ENCODE measurements around the gene LRRC8C. TPM values are rescaled to one million over a fixed set of nuclear protein-coding genes. Genes with fewer than 3 reads are reported as not detected.

LRRC8C gene
- polyA plus RNA-seq, 12 donors: 5.5 to 13.9 (median 9.0) TPM; not detected in 1

GRCh38 chr1:89669441-89669840 lies 36.5 kb downstream of the LRRC8C start:
- DNase-seq: no peak

DNA sequence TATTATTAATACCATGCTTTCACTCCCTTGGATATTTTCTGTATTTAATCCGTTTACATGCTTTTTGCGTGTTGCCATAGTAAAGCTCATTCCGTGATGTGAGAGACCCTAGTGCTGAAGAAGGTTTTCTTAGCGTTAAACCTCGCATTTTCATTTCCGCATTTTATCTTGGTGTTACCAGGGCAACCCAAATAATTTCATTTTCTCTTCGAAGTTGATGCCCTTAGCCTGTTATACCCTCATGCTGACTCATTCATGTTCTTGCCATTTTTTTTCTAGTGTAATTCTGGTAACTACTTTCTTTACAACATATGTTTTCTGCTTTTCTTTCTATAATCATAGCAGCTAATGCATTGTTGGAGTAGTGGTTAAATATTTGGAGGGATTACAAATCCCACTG lies 37.2 kb downstream of the LRRC8C start:
- DNase-seq: peak; percentile 29

DNA sequence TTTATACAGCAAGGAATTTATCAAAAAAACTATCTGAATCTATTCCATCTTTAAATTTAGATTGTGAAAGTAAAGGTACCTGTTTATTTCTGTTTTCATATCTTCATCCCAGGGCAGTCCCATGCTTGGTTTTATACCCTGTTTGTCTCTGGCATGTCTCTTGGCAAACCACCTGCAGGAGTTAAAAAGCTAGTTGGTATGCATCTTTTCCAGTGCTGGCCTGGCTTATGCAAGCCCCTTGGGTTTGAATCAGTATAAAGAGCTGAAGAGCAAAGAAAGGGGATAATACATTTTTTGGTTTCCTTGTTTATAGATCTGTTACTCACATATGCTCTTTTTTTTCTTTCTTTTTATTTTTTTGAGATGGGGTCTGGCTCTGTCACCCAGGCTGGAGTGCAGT lies 37.8 kb downstream of the LRRC8C start:
- DNase-seq: no peak

DNA sequence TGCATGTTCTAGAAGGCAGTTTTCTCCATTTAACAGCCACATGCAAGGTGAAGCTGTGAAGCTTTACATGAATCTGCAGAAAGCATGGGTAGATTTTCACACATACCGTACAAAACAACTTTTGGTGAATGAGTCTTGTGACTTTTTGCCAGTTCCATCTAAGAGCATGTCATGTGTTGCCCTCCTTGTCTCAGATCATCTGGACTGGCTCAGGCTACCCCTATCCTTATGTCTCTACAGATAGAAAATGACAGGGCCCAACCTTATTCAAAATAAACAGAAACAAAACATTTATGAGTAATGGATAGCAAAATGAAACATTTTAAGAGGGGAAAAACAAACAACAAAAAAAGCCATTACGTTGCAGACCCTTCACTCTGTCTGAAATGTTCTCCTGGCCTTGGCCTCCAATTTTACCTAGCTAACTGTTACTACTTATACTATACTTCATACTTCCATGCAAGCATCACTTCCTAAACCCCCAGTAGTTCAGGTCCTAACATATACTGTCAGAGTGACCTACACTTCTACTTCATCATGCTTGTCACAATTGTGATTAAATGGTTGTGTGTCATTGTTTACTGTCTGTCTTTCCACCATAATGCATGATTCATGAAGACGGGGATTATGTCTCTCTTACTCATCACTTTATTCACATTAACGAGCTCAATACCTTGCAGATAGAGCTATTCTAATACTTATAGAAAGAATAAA lies 39.0 kb downstream of the LRRC8C start:
- DNase-seq: no peak

- no peak for DNase-seq
These were observed 39.7 kb downstream of the LRRC8C start for GRCh38 chr1:89672489-89673183.

DNA sequence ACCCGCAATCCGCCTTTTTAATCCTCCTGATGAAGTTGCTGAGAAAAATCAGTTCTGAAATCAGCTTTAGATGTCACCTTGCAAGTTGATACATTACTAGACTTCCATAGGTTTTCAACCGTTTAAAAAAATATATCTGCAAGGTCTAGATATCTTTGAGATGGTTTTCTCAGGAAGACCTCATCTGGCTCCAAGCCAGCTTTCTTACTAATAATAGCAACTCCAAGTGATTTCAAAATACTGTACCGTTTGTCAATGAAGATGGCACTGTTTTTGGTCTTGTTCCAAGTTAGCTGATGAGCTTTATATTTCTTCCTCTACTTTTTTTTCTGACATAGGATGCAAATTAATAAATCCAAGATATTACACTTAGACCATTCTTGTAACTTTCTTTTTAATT lies 40.3 kb downstream of the LRRC8C start:
- DNase-seq: no peak

DNA sequence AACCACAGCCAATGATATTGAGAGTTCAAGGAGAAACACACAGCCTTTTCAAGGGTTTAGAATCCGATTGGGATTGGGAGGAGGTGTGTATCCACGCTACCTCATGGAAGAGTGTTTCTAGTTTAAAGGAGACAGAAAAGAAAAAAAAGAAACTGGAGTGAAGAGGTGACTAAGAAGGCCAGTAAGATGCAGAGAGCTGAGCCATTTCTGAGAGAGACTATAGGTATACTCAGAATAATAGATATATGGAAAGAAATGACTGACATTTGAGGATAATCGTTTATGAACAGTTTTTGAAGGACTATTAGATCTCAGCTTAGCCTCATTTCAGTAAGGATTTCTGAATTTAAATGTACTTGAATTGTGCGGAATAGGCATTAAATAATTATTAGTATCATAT lies 42.8 kb downstream of the LRRC8C start:
- no peak for DNase-seq

DNA sequence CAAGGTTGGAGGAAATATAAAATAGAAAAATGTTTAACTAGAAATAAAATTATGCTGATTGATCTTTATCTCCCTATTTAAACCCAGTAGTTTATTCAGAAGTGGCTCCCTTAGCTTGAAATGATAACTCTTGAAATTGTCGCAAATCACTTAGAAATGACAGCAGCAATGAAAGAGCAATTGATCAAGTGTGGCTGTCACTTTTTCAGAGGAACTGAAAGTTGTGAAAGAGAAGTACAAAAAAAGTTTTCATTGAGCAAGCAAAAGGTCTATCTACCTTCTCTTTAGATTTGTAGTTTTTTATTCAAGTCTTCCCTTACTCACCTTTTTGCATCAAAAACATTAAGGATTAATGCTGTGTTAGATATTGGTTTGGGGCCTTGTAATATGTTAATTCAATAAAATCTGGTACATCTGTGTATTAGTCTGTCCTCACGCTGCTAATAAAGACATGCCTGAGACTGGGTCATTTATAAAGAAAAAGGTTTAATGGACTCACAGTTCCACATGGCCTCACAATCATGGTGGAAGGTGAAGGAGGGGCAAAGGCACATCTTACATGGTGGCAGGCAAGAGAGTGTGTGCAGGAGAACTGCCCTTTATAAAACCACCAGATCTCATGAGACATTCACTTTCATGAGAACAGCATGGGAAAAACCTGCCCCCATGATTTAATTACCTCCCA lies 48.3 kb downstream of the LRRC8C start:
- DNase-seq: no peak

- DNase-seq: no peak
These were observed 49.7 kb downstream of the LRRC8C start for GRCh38 chr1:89682611-89683010.

DNA sequence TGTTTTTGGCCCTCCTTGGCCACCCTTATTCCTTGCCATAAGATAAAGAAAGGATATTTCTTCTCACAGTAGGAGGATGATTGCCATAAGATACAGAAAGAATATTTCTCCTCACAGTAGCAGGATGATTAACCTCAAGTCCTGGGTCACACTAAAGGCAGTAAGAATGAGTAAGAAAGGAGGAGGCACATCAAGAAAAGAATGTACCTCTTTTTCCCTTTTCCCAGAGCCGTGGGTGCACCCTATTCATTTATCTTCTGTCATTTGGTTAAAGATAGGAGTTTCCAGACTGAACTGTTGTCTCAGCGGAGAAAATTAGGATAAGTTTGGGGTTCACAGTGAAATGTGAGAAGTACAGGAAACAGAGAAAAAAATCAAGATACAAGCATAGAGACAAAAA lies 52.5 kb downstream of the LRRC8C start:
- DNase-seq: no peak

GRCh38 chr1:89686520-89686919 lies 53.6 kb downstream of the LRRC8C start:
- no peak for DNase-seq

- DNase-seq: no peak
These were observed 54.3 kb downstream of the LRRC8C start for GRCh38 chr1:89687254-89687653.

DNA sequence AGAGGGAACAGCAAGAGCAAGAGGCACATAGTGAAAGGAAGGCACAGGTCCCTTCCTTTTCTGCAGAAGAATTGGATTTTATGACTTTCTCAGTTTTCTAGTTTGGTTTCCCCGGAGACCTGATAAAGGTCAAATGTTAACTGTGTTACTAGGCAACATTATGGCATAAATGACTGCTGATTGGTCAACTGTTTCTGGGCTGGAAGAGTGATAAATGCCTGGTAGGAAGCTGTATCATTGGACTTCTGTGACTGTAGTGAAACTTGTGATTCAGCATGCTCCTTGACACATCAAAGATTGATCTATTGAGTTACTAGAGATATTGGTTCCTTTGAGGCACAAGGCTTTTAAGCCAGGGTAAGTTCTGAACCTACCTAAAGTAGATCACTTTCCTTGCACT lies 55.7 kb downstream of the LRRC8C start:
- DNase-seq: no peak

- no peak for DNase-seq
These were observed 56.3 kb downstream of the LRRC8C start for GRCh38 chr1:89689234-89689633.

- no peak for DNase-seq
These were observed 57.7 kb downstream of the LRRC8C start for GRCh38 chr1:89690595-89690994.

DNA sequence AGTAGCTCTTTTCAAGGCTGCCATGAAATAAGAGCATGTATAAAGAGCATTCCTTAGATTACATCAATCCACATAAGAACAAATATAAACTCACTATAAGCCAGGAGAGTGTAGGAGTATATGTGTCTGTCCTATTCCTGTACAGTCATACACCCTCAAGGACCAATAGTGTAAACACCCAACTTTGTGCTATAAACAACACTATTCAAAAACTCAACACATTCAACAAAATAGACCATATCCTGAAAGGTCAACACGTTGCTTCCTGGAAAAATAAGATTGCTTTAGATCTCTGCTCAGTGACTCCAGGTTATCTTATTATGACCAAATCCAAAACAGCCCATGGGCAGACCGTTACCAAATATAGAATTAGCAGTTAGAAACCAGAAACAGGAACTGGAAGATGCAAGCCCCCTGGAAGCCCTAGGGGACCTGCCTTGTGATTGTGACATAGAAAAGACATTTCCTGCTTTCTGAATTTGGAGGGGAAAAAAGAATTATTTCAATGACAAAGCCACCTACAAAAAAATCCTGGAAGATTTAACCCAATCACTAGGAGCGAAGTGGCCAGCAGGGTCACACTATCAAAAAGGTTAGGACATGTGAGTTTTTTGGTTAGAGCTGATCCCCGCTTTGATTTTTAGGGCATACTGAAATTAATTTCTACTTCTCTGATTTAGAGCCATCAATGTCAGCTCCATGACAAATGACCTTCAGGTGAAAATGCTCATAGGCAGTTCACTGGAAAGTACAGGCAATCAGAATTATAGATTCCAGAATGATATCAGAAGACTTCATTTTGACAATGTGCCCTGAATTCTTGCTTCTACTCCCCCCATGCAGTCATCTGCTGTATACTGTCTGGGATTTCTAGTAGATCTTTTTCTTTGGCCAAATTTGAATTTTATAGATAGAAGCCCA lies 59.9 kb downstream of the LRRC8C start:
- DNase-seq: no peak

DNA sequence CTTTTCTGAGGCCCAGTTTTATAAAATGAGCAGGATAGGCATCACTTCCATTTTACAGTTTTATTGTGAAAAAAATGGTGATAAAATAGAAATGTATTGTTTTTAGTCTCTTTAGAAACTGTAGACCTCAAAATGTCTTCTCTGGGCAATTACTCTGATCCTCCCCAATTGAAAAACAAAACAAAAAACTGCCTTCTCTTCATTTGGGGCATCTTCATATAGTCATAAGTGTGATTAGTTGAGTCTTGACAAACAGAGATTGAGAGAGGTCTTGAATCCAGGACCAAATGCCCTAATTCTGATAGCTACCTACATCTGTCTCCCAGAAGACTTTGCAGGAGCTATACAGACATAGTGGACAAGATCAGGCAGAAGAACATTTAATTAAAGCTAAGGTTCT lies 62.9 kb downstream of the LRRC8C start:
- DNase-seq: no peak

DNA sequence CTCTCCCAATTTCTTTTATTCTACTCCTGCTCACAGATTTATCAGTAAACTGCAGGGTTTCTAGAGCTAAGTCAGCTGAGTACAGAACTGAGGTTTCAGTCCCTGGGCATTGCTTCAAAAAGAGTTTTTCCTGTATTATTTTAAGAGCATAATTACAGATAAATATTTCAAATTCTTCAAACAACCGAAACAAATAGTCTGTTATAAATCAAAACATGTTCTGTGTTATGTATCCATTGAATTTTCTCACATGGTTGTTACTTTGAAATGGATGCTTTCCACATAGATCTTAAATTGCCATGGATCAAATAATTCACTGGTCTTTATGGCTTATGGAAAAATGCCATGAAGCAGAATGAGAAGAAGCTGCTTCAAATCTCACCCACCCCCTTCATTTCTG lies 64.5 kb downstream of the LRRC8C start:
- no peak for DNase-seq

- DNase-seq: no peak
These were observed 65.2 kb downstream of the LRRC8C start for GRCh38 chr1:89698020-89698560.

- DNase-seq: no peak
These were observed 65.7 kb downstream of the LRRC8C start for GRCh38 chr1:89698624-89699023.

- DNase-seq: no peak
These were observed 66.6 kb downstream of the LRRC8C start for GRCh38 chr1:89699451-89699986.

Measured in muscle of arm (tissue), 12 donors.